PFSK-1 (cell line): ENCODE results near the gene VWA3A.

ENCODE experiments used
- POLR2AphosphoS5 ChIP-seq: IDR thresholded peaks from 2 replicates; pipeline ENCODE4 v1.6.1; 2012; ENCODE audit warnings: low read depth, mild to moderate bottlenecking, control low read depth, low read length, moderate library complexity
- REST ChIP-seq, 2 experiments: IDR thresholded peaks; 2 replicates each; pipeline versions ENCODE4 v1.6.1 to v1.8.0; 2011 to 2012; ENCODE audit warnings: low read depth in 2 of 2, low read length in 2 of 2, control low read depth in 1 of 2, inconsistent platforms in 1 of 2, mild to moderate bottlenecking in 1 of 2, moderate library complexity in 1 of 2; ENCODE audit not compliant: insufficient read depth in 1 of 2
- SIN3A ChIP-seq: IDR thresholded peaks from 2 replicates; pipeline ENCODE4 v1.6.1; 2012; ENCODE audit warnings: mild to moderate bottlenecking, low read length, moderate library complexity, borderline replicate concordance; ENCODE audit not compliant: insufficient read depth

- TF ChIP-seq REST (IDR thresholded peaks at IDR 0.05; ENCODE audit: insufficient read depth in 1 of 2, low read depth in 2 of 2, low read length in 2 of 2) (no peak), SIN3A (no peak), POLR2AphosphoS5 (no peak)
Measured at GRCh38 chr16:22077700-22078313, 14.5 kb upstream of the VWA3A start.
